Common myeloid progenitor, CD34-positive (primary cell): ENCODE results near the gene BLZF1.
"Not testable (repeated sequence)": the region's sequence is repeated elsewhere in the genome, so short reads cannot be mapped to it uniquely, and the experiment has no call there.

Source experiments
- CTCF ChIA-PET: fragments of 350-600 bp; sonication (Branson Sonifier 250); formaldehyde crosslinking; loops from one replicate; lab custom pipeline; 2021; ENCODE audit warnings: antibody characterized with exemption; lab: Charles Lee
- POLR2A ChIA-PET: fragments of 350-600 bp; sonication (Branson Sonifier 250); formaldehyde crosslinking; loops from one replicate; lab custom pipeline; 2021; ENCODE audit warnings: antibody characterized with exemption; lab: Charles Lee
- DNase-seq, 3 donors: peaks; one replicate each; pipeline versions ENCODE4 v3.0.0 to v3.0.0-alpha.2; 2013
- H3K27ac ChIP-seq, 2 experiments: 1 replicate in 1 of 2; 2 replicates in 1 of 2; pipeline ENCODE4 v1.7.0; 2013; ENCODE audit warnings: inconsistent platforms in 2 of 2, low read length in 2 of 2, mild to moderate bottlenecking in 2 of 2, low read depth in 1 of 2, moderate library complexity in 1 of 2; ENCODE audit not compliant: severe bottlenecking in 2 of 2, insufficient read depth in 1 of 2, poor library complexity in 1 of 2
- H3K27me3 ChIP-seq, 5 experiments: replicated peaks in 2 of 5; 1 replicate in 3 of 5; 2 replicates in 2 of 5; pipeline versions ENCODE4 v1.6.1 to v1.7.0; 2013; ENCODE audit warnings: low read length in 4 of 5, mild to moderate bottlenecking in 2 of 5, moderate library complexity in 2 of 5, inconsistent platforms in 1 of 5; ENCODE audit not compliant: insufficient read depth in 5 of 5, control insufficient read depth in 4 of 5
- H3K36me3 ChIP-seq, 4 experiments: 1 replicate in 2 of 4; 2 replicates in 2 of 4; pipeline versions ENCODE4 v1.6.1 to v1.7.0; 2013; ENCODE audit warnings: low read length in 3 of 4, control low read depth in 1 of 4, mild to moderate bottlenecking in 1 of 4; ENCODE audit not compliant: control insufficient read depth in 4 of 4, insufficient read depth in 4 of 4
- H3K4me1 ChIP-seq, 4 experiments: 1 replicate in 3 of 4; 2 replicates in 1 of 4; pipeline versions ENCODE4 v1.6.1 to v1.7.1; 2013; ENCODE audit warnings: low read length in 3 of 4, mild to moderate bottlenecking in 3 of 4, control low read depth in 1 of 4, inconsistent platforms in 1 of 4, moderate library complexity in 1 of 4; ENCODE audit not compliant: control insufficient read depth in 4 of 4, insufficient read depth in 4 of 4; ENCODE audit errors: control extremely low read depth in 1 of 4
- H3K4me3 ChIP-seq, 7 experiments: 1 replicate in 4 of 7; 2 replicates in 3 of 7; pipeline versions ENCODE4 v1.5.1 to v1.7.0; 2013; ENCODE audit warnings: mild to moderate bottlenecking in 7 of 7, low read length in 6 of 7, moderate library complexity in 6 of 7, inconsistent platforms in 2 of 7, low read depth in 2 of 7, control low read depth in 1 of 7; ENCODE audit not compliant: insufficient read depth in 4 of 7, control insufficient read depth in 1 of 7; ENCODE audit errors: extremely low read depth in 1 of 7
- H3K9me3 ChIP-seq, 5 experiments: 1 replicate in 4 of 5; 2 replicates in 1 of 5; pipeline versions ENCODE4 v1.6.1 to v1.7.1; 2013; ENCODE audit warnings: low read length in 4 of 5, mild to moderate bottlenecking in 2 of 5, inconsistent platforms in 1 of 5, low read depth in 1 of 5, moderate library complexity in 1 of 5; ENCODE audit not compliant: control insufficient read depth in 4 of 5, insufficient read depth in 2 of 5; ENCODE audit errors: control extremely low read depth in 1 of 5
- WGBS: methylation state at CpG from one replicate; pipeline ENCODE4 v1.1.5; 2013; ENCODE audit not compliant: insufficient coverage; 5-methylcytosine and 5-hydroxymethylcytosine counted together

Gene BLZF1

GRCh38 chr1:169326956-169327268 is 41.1 kb upstream of the BLZF1 start:
- CTCF ChIA-PET, result interaction anchor here (0.7 to 1.3 kb wide), 4 partner anchors 10 to 1097 kb away, joined by 3 to 4 read pairs (median 3); no protein-coding TSS in a partner anchor

GRCh38 chr1:169327875-169328274 is 40.1 kb upstream of the BLZF1 start:
- Histone ChIP-seq H3K27me3 (no peaks in the 10 kb centered on the region), H3K36me3 (no peaks in the 10 kb centered on the region), H3K9me3 (peaks cover 0 to 14% (median 3%) of the 10 kb centered on the region in 5 experiments), H3K4me3 (no peak overlapping the region), H3K4me1 (peaks cover 10 to 36% (median 23%) of the 10 kb centered on the region in 4 experiments), H3K27ac (no peak overlapping the region)
- POLR2A ChIA-PET, result no interaction called here
- 100% methylated on average over 1 of the region's 2 CpGs for whole genome bisulfite sequencing
- CTCF ChIA-PET, result no interaction called here
- peak in 1 of 3 donors; percentile 36 for DNase-seq

More at GRCh38 chr1:169326956-169327268, 41.1 kb upstream of the BLZF1 start:
- POLR2A ChIA-PET, result interaction anchor here (0.9 kb wide), 1 partner anchor 33 kb away, joined by 3 read pairs; no protein-coding TSS in a partner anchor
- H3K27me3 ChIP-seq, result no peaks in the 10 kb centered on the region
- peak; percentile 41 to 86 (median 80) for DNase-seq
- peaks cover 10 to 36% (median 23%) of the 10 kb centered on the region in 4 experiments for H3K4me1 ChIP-seq
- peaks cover 0 to 2% (median 0%) of the 10 kb centered on the region in 4 experiments for H3K36me3 ChIP-seq
- H3K9me3 ChIP-seq, result peaks cover 0 to 14% (median 3%) of the 10 kb centered on the region in 5 experiments
- H3K4me3 ChIP-seq, result peak overlapping the region in 2 of 7 experiments; percentile 41 to 69
- peak overlapping the region; percentile 52 to 73 for H3K27ac ChIP-seq

GRCh38 chr1:169329383-169329782 is 38.6 kb upstream of the BLZF1 start:
- no peak overlapping the region for H3K27ac ChIP-seq
- ChIA-PET CTCF (interaction anchor here (0.8 to 1.0 kb wide), 2 partner anchors 19 to 41 kb away, joined by 3 to 4 read pairs; no protein-coding TSS in a partner anchor), POLR2A (no interaction called here)
- no peaks in the 10 kb centered on the region for H3K27me3 ChIP-seq
- H3K4me1 ChIP-seq, result peaks cover 10 to 31% (median 23%) of the 10 kb centered on the region in 4 experiments
- H3K36me3 ChIP-seq, result no peaks in the 10 kb centered on the region
- peaks cover 0 to 14% (median 3%) of the 10 kb centered on the region in 5 experiments for H3K9me3 ChIP-seq
- DNase-seq, result no peak
- no peak overlapping the region for H3K4me3 ChIP-seq
- 88% methylated on average over 1 of the region's 1 CpG for WGBS

- H3K4me1 ChIP-seq, result peaks cover 10 to 24% (median 18%) of the 10 kb centered on the region in 4 experiments
- ChIA-PET POLR2A (no interaction called here), CTCF (no interaction called here)
- peaks cover 0 to 14% (median 3%) of the 10 kb centered on the region in 5 experiments for H3K9me3 ChIP-seq
- no CpG with 5 or more reads among the region's 2 CpGs for WGBS
- peaks cover 0 to 3% (median 0%) of the 10 kb centered on the region in 4 experiments for H3K36me3 ChIP-seq
- no peak overlapping the region for H3K27ac ChIP-seq
- no peak for DNase-seq
- H3K27me3 ChIP-seq, result no peaks in the 10 kb centered on the region
- H3K4me3 ChIP-seq, result no peak overlapping the region
These were observed 37.1 kb upstream of the BLZF1 start for GRCh38 chr1:169330927-169331326.

GRCh38 chr1:169334727-169335126 is 33.3 kb upstream of the BLZF1 start:
- H3K4me3 ChIP-seq, H3K36me3 ChIP-seq, H3K27me3 ChIP-seq, DNase-seq, H3K27ac ChIP-seq, CTCF ChIA-PET: not testable (repeated sequence)
- peaks cover 4 to 24% (median 16%) of the 10 kb centered on the region in 4 experiments for H3K4me1 ChIP-seq
- H3K9me3 ChIP-seq, result peaks cover 0 to 10% (median 1%) of the 10 kb centered on the region in 5 experiments
- WGBS, result no CpG with 5 or more reads among the region's 3 CpGs
- POLR2A ChIA-PET, result interaction anchor here (0.7 kb wide), 1 partner anchor 65 kb away, joined by 3 read pairs; no protein-coding TSS in a partner anchor

GRCh38 chr1:169336947-169337715 is 30.9 kb upstream of the BLZF1 start:
- CTCF ChIA-PET, result interaction anchor here (1.4 to 1.6 kb wide), 2 partner anchors 10 to 11 kb away, joined by 4 read pairs; no protein-coding TSS in a partner anchor
- Histone ChIP-seq H3K4me1 (peaks cover 8 to 28% (median 17%) of the 10 kb centered on the region in 4 experiments), H3K27ac (peak overlapping the region in 1 of 2 experiments; percentile 19)
- not testable (repeated sequence) for H3K4me3 ChIP-seq, H3K36me3 ChIP-seq, DNase-seq, H3K27me3 ChIP-seq, H3K9me3 ChIP-seq
- WGBS, result 98% methylated on average over 24 of the region's 35 CpGs
- POLR2A ChIA-PET, result interaction anchor here (1.3 kb wide), 1 partner anchor 435 kb away, joined by 3 read pairs; no protein-coding TSS in a partner anchor
